Effector memory CD4-positive, alpha-beta T cell (primary cell): ENCODE measurements around the gene PTPRN.

Experiments used
- DNase-seq, 3 donors: peaks; one replicate each; pipeline ENCODE4 v3.0.0-alpha.2; 2020
- H3K27ac ChIP-seq: 2 replicates; pipeline ENCODE4 v1.7.0; 2013; ENCODE audit warnings: mild to moderate bottlenecking, low read length, moderate library complexity; ENCODE audit not compliant: insufficient read depth, poor library complexity, severe bottlenecking
- H3K27me3 ChIP-seq: replicated peaks from 2 replicates; pipeline ENCODE4 v1.7.0; 2013; ENCODE audit warnings: mild to moderate bottlenecking, low read length; ENCODE audit not compliant: insufficient read depth, control insufficient read depth, poor library complexity, severe bottlenecking
- H3K36me3 ChIP-seq: 2 replicates; pipeline ENCODE4 v1.7.0; 2013; ENCODE audit warnings: mild to moderate bottlenecking, low read length, moderate library complexity; ENCODE audit not compliant: control insufficient read depth, insufficient read depth
- H3K4me1 ChIP-seq: 2 replicates; pipeline ENCODE4 v1.7.0; 2013; ENCODE audit warnings: low read length, mild to moderate bottlenecking; ENCODE audit not compliant: control insufficient read depth, insufficient read depth, poor library complexity, severe bottlenecking
- H3K4me3 ChIP-seq: 2 replicates; pipeline ENCODE4 v1.7.0; 2013; ENCODE audit warnings: low read length, low read depth, mild to moderate bottlenecking; ENCODE audit not compliant: insufficient read depth, poor library complexity, severe bottlenecking
- H3K9me3 ChIP-seq: 2 replicates; pipeline ENCODE4 v1.7.0; 2013; ENCODE audit warnings: mild to moderate bottlenecking, low read length, moderate library complexity; ENCODE audit not compliant: control insufficient read depth
- total RNA-seq, 3 donors: gene quantifications; one replicate each; lab custom pipeline; 2026; lab: John Stamatoyannopoulos, UW

PTPRN gene
- 0 reads per million in 3 donors for total RNA-seq

GRCh38 chr2:219309278-219309677, at the start of gene PTPRN:
PTPRN (minus strand) TSS chr2:219309401; CDS start chr2:219309332, 69 bp downstream.
- DNase-seq: no peak
- Histone ChIP-seq H3K9me3 (no peaks in the 10 kb centered on the region), H3K27ac (no peak within 1 kb of the TSS), H3K36me3 (no peaks in the 10 kb centered on the region), H3K4me3 (no peak within 1 kb of the TSS), H3K27me3 (peaks cover 29% of the 10 kb centered on the region), H3K4me1 (no peaks in the 10 kb centered on the region)

GRCh38 chr2:219358170-219359075, 49.2 kb upstream of the PTPRN start:
- no peaks in the 10 kb centered on the region for H3K36me3 ChIP-seq
- no peak overlapping the region for H3K4me3 ChIP-seq
- peaks cover 19% of the 10 kb centered on the region for H3K27me3 ChIP-seq
- no peaks in the 10 kb centered on the region for H3K9me3 ChIP-seq
- no peak overlapping the region for H3K27ac ChIP-seq
- H3K4me1 ChIP-seq: peaks cover 6% of the 10 kb centered on the region
- DNase-seq: no peak

GRCh38 chr2:219356834-219357233, 47.6 kb upstream of the PTPRN start:
- no peak for DNase-seq
- no peaks in the 10 kb centered on the region for H3K36me3 ChIP-seq
- H3K4me3 ChIP-seq: no peak overlapping the region
- H3K27ac ChIP-seq: no peak overlapping the region
- peaks cover 6% of the 10 kb centered on the region for H3K4me1 ChIP-seq
- H3K27me3 ChIP-seq: peaks cover 19% of the 10 kb centered on the region
- no peaks in the 10 kb centered on the region for H3K9me3 ChIP-seq

GRCh38 chr2:219354582-219354981, 45.4 kb upstream of the PTPRN start:
- Histone ChIP-seq H3K27ac (no peak overlapping the region), H3K36me3 (no peaks in the 10 kb centered on the region), H3K4me3 (no peak overlapping the region), H3K4me1 (peaks cover 6% of the 10 kb centered on the region), H3K27me3 (peaks cover 19% of the 10 kb centered on the region), H3K9me3 (no peaks in the 10 kb centered on the region)
- DNase-seq: no peak

GRCh38 chr2:219353129-219353528, 43.9 kb upstream of the PTPRN start:
- H3K27me3 ChIP-seq: peaks cover 13% of the 10 kb centered on the region
- no peak for DNase-seq
- H3K4me3 ChIP-seq: no peak overlapping the region
- H3K36me3 ChIP-seq: no peaks in the 10 kb centered on the region
- H3K9me3 ChIP-seq: no peaks in the 10 kb centered on the region
- no peak overlapping the region for H3K27ac ChIP-seq
- peaks cover 3% of the 10 kb centered on the region for H3K4me1 ChIP-seq

- peak in 2 of 3 donors; percentile 21 to 42 for DNase-seq
- Histone ChIP-seq H3K4me1 (no peaks in the 10 kb centered on the region), H3K4me3 (no peak overlapping the region), H3K9me3 (no peaks in the 10 kb centered on the region), H3K27ac (no peak overlapping the region), H3K36me3 (no peaks in the 10 kb centered on the region), H3K27me3 (peaks cover 9% of the 10 kb centered on the region)
Observed at GRCh38 chr2:219352448-219353023, 43.3 kb upstream of the PTPRN start.

GRCh38 chr2:219350710-219351221, 41.6 kb upstream of the PTPRN start:
- H3K27me3 ChIP-seq: peaks cover 9% of the 10 kb centered on the region
- H3K4me3 ChIP-seq: no peak overlapping the region
- DNase-seq: no peak
- H3K36me3 ChIP-seq: no peaks in the 10 kb centered on the region
- no peaks in the 10 kb centered on the region for H3K9me3 ChIP-seq
- no peak overlapping the region for H3K27ac ChIP-seq
- H3K4me1 ChIP-seq: no peaks in the 10 kb centered on the region

- Histone ChIP-seq H3K9me3 (no peaks in the 10 kb centered on the region), H3K36me3 (no peaks in the 10 kb centered on the region), H3K27ac (no peak overlapping the region), H3K27me3 (peaks cover 9% of the 10 kb centered on the region), H3K4me3 (no peak overlapping the region), H3K4me1 (no peaks in the 10 kb centered on the region)
- no peak for DNase-seq
Observed at GRCh38 chr2:219350215-219350614, 41.0 kb upstream of the PTPRN start.

GRCh38 chr2:219344751-219345430, 35.7 kb upstream of the PTPRN start:
- peaks cover 5% of the 10 kb centered on the region for H3K27me3 ChIP-seq
- no peak for DNase-seq
- no peak overlapping the region for H3K4me3 ChIP-seq
- no peaks in the 10 kb centered on the region for H3K4me1 ChIP-seq
- no peaks in the 10 kb centered on the region for H3K36me3 ChIP-seq
- no peak overlapping the region for H3K27ac ChIP-seq
- no peaks in the 10 kb centered on the region for H3K9me3 ChIP-seq
